Stimulated activated CD4-positive, alpha-beta T cell treated with anti-CD3 and anti-CD28 coated beads, Interleukin-12 subunit alpha, Interleukin-12 subunit beta, amount 100 ng/mL, for 24 hours (primary cell): Measurements from ENCODE around the gene AKT1.

Experiments used
- DNase-seq, 2 experiments: peaks; one replicate each; pipeline ENCODE4 v3.0.0-alpha.2; 2020; ENCODE audit warnings: low read depth in 2 of 2

The AKT1 gene

DNA sequence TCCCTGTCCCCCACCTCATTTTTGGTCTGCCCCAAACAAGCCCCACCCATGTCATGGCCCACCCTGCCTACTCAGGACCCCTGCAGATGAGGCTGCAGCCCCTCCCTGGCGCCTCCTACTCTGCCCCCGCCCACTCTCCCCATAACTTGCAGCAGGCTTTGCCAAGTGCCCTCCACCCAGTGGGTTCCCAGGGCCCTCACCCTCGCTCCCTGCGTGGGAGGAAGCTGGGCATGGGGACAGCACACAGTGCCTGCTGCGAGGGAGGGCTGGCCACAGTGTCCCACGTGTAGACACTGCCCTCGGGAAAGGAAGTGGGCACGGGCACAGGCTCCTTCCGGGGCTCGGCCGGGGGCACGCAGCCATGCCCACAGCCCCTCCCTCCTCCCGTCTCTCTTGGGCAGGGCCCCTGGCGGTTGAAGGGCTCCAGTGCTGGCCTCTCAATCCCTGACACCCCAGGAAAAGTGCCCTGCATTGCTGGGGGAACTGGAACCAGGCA is 9.4 kb downstream of the AKT1 start:
- no peak for DNase-seq

DNA sequence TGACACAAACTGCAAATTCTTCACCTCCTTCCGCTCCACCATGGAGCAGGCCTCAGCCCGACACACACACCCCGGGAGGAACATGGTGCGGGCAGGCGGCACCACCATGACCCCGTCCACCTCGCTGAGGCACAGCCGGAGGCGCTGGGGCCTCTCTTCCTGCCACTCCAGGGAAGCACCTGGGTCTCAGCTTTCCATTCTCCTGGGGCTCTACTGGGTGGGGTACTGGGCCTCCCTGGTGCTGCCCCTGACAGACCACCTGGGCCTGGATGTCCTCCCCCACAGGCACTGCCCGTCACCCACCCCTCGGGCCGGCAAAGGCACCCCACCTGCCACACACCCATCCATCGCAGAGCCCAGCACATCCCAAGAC is 9.9 kb downstream of the AKT1 start:
- no peak for DNase-seq

DNA sequence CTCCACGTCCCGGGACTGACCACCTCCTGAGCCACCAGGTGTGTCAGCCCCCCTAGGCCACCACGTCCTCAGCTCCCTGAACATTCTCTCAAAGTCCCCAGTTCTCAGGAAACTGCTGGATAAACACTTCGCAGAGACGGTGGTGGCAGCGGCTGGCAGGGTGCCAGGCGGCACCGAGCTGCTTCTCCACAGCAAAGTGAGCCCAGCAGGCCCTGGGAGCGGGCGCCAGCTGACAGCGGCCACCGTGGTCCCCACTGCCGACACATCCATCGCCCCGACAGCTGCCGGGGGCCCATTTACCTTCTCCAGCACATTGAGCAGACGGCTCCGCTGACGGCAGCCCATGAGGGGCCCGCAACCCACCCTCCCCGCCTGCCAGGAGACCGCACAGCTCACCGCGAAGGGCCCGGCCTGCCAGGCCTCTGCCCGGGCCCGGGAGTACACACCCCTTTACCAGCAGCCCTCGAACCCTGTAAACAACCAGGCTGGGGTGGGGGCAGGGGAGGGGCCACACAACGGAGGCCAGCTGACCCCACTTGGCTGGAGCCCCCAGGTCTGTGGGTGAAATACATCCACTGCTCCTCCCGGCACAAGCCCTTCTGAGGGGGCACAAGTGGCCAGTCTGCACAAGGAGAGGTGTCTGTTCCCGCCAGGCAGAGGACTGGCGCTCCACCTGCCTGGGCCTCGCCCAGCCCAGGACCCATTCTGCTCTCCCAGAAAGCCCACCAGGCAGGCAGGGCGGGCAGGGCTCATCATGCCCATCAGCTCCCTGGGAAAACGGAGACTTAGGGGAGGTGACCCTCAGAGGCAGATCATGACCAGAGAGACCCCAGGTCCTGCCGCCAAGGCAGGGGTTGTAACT is 10.5 kb downstream of the AKT1 start:
- DNase-seq: no peak

DNA sequence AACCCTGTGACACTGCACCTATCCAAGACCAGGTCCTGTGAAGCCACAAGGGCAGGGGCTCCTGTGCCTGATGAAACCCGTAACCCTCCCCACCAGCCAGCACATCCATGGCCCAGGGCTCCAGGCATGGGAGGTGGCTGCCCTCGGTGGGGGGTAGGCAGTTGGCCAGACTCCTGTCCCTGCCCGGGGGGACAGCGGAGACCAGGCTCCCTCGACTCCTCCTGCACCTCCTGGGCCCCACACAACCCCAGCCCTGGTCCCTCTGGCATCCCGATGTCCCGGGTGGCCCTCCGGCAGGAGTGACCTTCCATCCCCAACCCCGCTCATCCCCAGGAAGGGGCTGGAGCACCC is 11.4 kb downstream of the AKT1 start:
- DNase-seq: no peak

DNA sequence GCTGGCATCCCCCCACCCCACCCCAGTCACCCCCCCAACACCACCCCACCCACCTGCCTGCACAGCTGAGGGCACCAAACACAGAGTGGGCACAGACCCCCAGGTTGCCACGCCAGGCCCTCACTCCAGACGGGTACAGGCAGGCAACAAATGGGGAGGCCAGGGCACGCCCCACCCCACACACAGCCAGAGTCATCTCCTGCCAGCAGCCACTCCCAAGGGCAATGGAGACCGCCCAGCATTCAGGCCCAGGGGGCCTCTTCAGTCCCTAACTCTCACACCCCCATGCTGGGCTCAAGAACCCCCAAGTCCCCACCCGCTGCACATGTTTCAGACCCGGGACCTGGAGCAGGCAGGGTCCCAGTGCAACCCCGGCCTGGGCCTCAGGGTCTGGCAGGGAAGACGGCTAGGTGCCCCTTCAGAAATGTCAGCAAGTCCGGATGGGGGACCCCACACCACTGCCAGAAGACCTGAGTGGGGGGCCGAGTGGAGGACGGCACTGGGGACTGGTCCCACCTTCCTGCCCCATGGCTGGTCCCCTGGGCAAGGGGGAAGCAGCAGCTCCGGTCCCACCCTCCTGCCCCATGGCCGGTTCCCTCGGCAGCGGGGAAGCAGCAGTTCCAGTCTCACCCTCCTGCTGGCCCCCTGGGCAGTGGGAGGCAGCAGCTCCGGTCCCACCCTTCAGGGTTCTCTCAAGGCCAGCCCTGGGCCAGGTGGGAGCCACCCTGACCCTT is 11.9 kb downstream of the AKT1 start:
- no peak for DNase-seq

DNA sequence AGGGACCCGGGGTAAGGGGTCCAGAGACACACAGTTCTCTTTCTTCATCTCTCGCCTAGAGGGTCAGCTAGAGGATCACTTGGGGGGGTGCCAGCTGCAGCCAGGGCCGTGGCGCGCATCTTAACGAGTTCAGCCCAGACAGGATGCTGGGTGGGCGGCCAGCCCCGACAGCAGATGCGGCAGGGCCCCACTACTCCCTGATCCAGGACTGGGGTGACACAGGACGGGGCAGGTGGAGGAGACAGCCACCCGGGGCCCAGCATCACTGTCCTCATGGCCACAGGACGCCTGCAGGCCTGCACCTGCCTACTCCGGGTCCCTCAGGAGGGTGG is 12.8 kb downstream of the AKT1 start:
- DNase-seq: no peak

DNA sequence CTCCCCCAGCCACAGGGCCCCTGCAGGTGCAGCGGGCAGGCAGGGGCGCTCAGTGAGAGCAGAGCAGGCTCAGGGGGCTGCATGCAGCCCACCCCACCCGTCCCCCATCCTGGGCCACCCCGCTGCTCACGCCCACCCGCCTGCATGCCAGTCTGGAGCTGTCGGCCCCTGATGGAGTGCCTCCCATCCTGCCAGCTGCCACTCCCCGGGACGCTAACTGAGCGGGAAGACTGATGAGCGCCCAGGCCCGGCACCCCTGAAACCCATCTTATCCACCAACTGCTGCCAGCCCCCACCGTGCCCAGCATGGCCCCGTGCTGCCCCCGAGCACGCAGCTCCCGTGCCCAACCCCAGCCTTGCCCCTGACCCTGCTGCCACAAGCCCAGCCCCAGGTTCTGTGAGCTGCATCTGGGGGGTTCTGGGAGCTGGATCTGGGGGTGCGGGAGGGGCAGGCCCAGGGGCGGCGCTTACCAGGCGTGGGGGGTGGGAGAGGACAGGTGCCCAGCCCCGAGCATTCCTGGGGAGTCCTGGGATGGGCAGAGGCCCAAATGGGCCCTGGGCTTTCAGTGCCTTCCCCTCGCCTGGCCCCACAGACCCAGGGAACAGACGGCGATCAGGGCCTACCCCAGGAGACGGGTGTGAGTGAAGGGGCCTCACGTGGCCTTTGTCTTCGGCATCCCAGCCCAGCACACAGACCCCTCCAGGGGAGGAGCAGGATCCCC is 13.3 kb downstream of the AKT1 start:
- no peak for DNase-seq

DNA sequence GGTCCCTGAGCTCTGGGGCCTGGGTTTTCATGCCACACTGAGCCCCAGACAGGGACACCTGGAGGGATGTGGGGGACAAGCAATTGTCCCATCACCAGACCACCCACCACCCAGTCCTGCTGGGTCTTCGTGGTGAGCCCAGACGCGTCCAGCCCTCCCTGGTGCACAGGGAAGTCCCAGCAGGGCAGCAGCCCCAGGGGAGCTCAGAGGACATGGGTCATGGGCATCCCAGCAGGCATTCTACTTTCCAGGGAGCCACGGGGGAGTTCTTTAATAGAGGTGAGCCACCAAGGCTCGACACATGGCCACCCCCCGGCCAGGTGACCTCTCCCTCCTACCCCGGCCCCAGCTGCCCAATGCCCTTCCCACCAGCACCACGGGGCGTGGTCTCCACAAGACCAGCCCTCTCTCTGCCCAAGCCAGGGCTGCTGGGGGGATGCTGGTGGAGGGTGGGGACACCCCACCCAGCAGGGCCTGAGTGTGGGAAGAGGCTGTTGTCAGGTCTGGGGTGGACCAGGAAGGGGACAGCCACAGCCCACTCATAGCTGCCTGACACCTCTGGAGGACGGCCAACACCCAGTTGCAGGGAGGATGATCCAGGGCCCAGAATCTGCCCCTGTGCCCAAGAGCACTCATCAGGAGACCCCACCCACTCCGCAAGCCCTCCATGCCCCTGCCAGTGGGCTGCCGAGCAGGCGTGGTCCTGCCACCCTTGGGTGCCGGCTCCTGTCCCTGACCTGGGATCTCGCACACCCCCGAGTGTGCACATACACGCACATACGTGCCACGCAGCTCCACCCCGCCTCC is 14.1 kb downstream of the AKT1 start:
- no peak for DNase-seq

DNA sequence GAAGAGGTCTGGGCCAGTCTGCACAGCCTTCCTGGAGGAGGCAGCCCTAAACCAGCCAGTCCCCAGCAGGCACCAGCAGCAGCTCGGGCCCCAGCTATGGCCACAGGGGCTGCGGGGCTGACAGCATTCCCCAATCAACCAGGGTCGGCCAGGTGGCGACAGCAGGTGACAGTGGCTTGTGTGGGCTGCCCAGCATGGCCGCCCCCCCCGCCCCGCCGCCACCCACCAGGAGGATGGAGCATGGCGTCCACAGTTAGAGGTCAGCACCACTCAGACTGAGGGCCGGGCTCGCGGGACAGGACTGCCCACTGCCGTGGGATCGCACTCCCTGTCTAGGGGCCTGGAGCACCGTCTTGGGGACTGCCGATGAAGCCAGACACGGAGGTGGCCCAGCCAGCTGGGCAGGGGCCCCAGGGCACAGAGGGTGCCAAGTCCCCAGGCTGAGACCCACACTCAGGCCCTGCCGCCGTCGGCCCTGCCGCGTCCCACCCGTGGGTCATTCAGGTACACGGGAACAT is 15.0 kb downstream of the AKT1 start:
- DNase-seq: no peak

DNA sequence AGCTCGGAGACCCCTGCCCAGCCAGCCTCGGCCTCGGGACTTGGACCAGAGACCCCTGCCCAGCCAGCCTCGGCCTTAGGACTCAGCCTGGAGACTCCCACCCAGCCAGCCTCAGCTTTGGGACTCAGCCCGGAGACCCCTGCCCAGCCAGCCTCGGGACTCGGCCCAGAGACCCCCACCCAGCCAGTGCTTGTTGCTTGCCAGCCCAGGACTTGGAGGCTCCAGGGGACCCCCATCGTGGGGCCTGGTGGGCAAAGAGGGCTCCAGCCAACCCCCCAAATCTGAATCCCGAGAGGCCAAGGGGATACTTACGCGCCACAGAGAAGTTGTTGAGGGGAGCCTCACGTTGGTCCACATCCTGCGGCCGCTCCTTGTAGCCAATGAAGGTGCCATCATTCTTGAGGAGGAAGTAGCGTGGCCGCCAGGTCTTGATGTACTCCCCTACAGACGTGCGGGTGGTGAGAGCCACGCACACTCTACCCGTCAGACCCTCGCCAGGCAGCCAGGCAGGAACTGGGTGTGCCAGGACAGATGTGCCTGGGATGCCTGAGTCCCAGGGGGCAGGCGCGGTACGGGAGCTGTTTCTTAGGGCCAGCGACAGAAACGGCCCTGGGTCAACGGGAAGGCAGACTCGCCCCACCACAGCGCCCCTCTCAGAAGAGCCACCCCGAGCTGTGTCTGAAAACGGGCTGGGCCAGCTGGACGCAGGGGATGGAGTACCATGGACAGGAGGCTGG is 15.6 kb downstream of the AKT1 start:
- no peak for DNase-seq

DNA sequence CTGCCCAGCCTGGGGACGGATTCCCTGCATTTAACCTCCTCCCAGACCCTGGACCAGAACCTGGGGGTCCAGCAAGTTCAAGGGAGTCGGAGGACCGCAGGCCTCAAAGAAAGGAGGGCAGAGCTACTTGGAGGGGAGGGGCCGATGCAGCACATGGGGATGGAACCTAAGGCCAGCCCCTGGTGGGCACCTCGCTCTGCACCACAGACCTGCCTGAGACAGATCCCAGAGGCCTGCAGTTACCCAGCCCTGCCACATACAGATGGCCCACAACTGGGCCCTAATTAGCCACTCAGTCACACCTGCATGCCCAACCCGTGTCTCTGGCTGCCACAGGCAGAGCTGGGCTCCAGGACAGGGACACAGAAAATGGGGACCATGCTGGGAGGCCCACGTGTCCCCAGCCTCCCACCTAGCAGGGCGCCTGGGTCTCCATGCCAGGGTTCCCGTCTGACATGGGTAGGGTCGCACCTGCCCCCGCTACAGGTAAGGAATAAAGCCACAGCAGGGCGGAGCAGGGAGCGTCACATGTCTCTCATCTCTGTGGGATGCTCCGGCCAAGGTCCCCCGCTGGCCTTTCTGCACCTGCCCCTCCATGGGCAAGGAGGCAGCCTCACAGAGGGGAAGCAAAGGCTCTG is 16.7 kb downstream of the AKT1 start:
- no peak for DNase-seq

DNA sequence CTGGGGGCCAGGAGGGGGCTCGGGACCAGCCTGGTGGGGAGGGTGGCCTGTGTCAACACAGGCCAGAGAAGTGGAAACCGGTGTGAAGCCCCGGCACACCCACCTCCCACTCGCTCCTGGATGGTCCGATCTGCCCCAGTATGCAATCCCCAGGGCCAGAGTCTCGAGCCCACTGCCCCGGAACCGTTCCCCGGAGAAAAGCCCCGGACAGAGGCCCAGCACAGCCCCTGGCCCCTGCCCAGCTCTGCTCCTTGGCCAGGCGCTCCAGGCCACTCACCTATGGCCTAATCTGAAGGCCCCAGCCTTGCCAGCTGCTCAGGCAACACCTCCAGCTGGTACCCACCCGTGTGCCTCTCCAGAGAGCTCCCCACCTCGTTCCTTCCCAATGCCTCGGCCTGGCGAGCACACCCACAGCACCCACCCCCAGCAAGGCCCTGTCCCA is 17.7 kb downstream of the AKT1 start:
- DNase-seq: no peak

DNA sequence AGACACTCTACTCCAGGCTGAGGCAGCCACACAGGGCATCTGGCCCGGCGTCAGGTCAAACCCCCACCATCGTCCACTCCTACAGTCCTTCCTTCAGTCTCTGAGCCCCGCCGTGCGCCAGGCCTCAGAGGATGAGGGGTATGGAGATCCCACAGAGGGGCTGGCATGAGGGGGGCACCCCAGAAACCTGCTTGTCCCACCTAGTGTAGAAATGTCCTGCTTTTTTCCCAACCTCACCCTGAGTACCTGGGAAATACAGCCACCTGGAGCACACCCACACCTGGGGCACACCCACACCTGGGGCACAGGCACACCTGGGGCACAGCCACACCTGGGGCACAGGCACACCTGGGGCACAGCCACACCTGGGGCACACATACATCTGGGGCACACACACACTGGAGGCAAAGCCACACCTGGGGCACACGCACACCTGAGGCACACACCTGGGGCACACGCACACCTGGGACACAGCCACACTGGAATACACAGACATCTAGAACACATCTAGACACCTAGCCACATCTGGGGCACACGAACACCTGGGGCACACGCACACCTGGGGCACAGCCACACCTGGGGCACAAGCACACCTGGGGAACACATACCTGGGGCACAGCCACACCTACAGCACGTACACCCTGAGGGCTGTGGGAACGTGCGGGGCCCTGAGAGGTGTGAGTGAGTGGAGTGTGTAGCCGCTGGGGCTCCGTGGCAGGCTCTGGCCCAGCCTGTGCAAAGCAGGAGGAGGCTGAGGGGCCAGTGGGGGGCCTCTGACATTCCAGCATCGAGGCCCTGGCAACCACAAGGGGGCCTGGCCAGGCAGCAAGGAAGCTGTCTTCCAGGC is 18.4 kb downstream of the AKT1 start:
- DNase-seq: no peak

DNA sequence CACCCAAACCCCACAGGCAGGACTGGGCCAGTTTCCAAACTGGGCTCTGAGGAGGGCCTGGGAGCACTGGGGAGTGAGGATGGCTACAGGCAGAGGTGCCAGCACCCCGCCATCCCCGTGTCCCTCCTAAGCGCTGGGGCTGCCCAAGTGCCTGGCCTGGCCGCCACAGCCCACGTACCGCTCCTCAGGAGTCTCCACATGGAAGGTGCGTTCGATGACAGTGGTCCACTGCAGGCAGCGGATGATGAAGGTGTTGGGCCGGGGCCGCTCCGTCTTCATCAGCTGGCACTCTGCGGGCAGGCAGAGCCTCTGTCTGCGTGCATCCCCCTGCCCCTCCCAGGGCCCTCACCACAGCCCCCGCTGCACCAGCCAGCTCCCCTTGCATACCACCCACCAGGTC is 19.1 kb downstream of the AKT1 start:
- no peak for DNase-seq

DNA sequence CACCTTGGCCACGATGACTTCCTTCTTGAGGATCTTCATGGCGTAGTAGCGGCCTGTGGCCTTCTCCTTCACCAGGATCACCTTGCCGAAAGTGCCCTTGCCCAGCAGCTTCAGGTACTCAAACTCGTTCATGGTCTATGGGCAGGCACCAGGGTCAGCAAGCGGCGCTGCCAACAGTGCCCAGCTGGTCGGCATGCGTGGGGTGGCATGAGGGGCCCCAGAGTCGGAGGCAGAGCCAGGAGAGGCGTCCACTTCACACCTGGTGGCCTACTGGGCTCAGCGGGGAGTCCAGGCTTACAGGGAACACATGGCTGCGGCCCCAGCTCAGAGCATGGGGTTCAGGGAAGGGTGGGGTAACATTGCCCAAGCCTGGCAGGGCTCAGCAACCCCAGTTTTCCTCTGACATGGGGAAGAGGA is 20.5 kb downstream of the AKT1 start:
- DNase-seq: no peak

DNA sequence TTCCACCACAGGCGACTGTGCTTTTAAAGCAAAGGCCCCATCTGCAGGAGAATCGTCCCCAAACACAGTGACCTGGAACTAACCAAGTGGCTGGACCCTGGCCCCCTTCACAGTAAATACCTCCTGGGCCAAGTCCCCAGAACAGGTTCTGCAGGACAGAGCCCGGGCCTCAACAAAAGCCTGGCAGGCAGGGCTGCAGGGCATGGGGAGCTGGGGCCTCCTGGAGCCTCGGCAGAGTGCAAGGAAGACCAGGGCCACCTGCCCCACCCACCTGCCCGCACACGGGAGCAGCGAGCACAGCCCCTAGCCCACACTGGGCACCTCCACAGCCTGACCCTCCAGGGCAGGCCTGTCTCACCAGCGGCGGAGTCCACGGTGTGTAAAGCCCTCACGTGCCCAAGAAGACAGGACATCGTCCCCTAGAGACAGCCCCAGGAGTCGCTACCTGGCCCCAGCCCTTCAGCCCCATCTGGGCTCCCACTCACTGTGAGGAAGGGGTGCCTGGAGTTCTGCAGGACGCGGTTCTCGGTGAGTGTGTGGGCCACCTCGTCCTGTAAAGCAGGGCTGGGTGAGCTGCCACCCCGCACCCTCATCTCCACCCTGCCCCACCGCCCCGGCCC is 21.0 kb downstream of the AKT1 start:
- no peak for DNase-seq

DNA sequence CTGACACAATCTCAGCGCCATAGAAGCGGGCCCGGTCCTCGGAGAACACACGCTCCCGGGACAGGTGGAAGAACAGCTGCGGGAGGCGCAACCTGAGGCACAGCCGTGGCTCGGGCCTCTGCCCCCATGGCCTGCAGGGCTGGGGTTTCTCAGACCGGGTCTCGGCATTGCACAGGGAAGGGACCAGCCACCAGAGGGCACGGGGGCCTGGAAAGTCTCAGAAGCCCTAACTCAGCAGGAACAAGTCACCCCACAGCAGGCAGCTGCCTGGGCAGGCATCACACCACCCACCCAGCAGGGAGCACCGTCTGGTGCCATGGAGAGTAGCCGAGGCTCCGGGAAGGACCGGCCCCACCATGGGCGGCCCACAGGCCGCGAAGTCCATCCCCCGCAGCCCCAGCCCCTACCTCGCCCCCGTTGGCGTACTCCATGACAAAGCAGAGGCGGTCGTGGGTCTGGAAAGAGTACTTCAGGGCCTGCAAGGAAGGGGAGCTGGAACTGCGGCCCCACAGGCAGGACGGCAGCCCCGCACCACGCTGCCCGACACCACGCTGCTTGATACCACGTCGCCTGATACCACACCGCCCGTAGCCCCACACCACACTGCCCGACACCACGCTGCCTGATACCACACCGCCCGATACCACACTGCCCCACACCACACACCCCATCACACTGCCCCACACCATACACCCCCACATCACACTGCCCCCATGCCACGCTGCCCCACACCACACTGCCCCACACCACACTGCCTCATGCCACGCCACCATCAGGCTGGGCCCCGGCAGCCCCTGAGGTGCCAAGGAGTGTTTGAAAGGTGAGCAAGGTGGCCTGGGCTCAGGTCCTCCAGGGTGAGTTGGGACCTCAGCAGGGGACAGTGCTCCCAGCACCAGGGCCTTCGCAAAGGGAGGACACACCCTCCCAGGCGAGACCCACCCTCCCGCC is 21.8 kb downstream of the AKT1 start:
- DNase-seq: no peak
